Pancreas (tissue), 10 donors: ENCODE results near the gene ILKAP. TPM values are rescaled to one million over a fixed set of nuclear protein-coding genes. Genes with fewer than 3 reads are reported as not detected.

Source experiments
- ATAC-seq, 4 donors: fragments of 200-7000 bp; cut with Tn5 transposase; one replicate each; pipeline versions ENCODE4 v1.8.0 to v1.9.1; 2020; ENCODE audit warnings: mild to moderate bottlenecking in 4 of 4, moderate library complexity in 4 of 4
- DNase-seq, 6 donors: peaks; one replicate each; pipeline ENCODE4 v3.0.0-alpha.2; 2020
- FAIRE-seq: peaks from 2 replicates; lab custom pipeline; 2012; peaks lifted over from hg19 to GRCh38; lab: Jason Lieb, UNC
- H3K27ac ChIP-seq, 4 donors: fragments of 200-600 bp; sonication (generic); 1 replicate in 3 of 4; 2 replicates in 1 of 4; pipeline versions ENCODE4 v1.5.0 to v1.8.0; 2020
- H3K27me3 ChIP-seq, 4 donors: fragments of 200-600 bp; one replicate each; pipeline ENCODE4 v1.8.0; 2021
- H3K36me3 ChIP-seq, 3 donors: fragments of 200-600 bp; sonication (generic) in 1 of 3; one replicate each; pipeline versions ENCODE4 v1.5.0 to v1.8.0; 2020 to 2021
- H3K4me1 ChIP-seq, 3 donors: fragments of 200-600 bp; one replicate each; pipeline ENCODE4 v1.8.0; 2021
- H3K4me3 ChIP-seq, 4 donors: fragments of 200-600 bp; sonication (generic) in 2 of 4; one replicate each; pipeline versions ENCODE4 v1.5.0 to v1.8.0; 2020 to 2021
- H3K9me3 ChIP-seq, 4 donors: fragments of 200-600 bp; one replicate each; pipeline ENCODE4 v1.8.0; 2021
- WGBS, 2 donors: extraction: QIAGEN DNeasy Blood & Tissue Kit; methylation state at CpG; one replicate each; pipeline ENCODE4 v1.1.7; 2013; 5-methylcytosine and 5-hydroxymethylcytosine counted together
- intact Hi-C, 3 donors: fragments of 100-400 bp; cut with DNase I; formaldehyde crosslinking; loops; one replicate each; pipeline versions ENCODE4 v1.11.1 to v1.14.2; 2022
- polyA plus RNA-seq, 2 donors: library from polyadenylated mRNA; stranded (reverse); fragments of 200-250 nt; gene quantifications; one replicate each; pipeline ENCODE4 v1.2.3, GENCODE V29; 2013
- total RNA-seq, 6 donors: library from RNA; stranded (reverse); fragmentation: NEBNext Ultra II Directional in 4 of 6; extraction: Animal tissue kit (Norgen Biotek cat#: 25700) in 4 of 6; gene quantifications; one replicate each; pipeline versions ENCODE4 v1.2.1 to v1.2.4, GENCODE V29; 2021 to 2023
- TF ChIP-seq, protein P1 (sequence below), 4 donors: fragments of 200-600 bp; sonication (generic) in 3 of 4; IDR thresholded peaks; one replicate each; pipeline versions ENCODE4 v1.5.0 to v1.8.0; 2021; ENCODE audit warnings: antibody characterized with exemption in 4 of 4
- donor health status: healthy with polysubstance abuse.
- donor health status: DM: no; HTN: no; CAD: no; lungs with moderate emphysema.
- donor health status: DM: no; HTN: no; CAD: no.
- donor health status: control.
- donor health status: control.
- donor health status: Bipolar disorder and iron deficiency.
- donor health status: DM: yes; HTN: yes; CAD: no.
- donor health status: DM: no; HTN: no; CAD: no.
- donor health status: DM: no; HTN: no; CAD: no.
- donor health status: DM: yes; HTN: yes; CAD: no.

ILKAP gene
- total and polyA plus RNA-seq, 8 donors, result 14.0 to 91.6 (median 21.5) TPM

DNA sequence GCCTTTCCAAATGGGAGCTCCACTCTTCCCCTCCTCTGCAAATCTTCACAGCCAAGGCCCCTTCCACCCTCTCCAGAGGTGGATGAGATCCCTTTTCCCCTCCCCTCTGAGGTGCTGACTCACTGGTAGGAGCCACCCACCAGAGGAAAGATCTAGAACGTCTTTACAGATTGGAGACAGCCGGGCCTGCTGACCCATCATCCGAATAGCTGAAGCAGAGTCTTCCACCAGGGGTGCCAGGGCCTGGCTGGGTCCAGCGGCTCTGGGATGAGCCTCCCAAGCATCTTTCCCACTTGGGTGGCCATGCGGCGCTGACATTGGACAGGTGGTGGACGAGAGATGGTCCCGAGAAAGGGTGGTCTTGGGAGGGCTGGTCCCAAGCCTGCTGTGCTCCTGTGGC, 35.7 kb downstream of the ILKAP start:
- Histone ChIP-seq H3K9me3 (no peaks in the 10 kb centered on the region), H3K4me1 (peaks cover 0 to 9% (median 4%) of the 10 kb centered on the region in 3 donors), H3K36me3 (peaks cover 0 to 14% (median 0%) of the 10 kb centered on the region in 3 donors), H3K27ac (no peak overlapping the region), H3K27me3 (no peaks in the 10 kb centered on the region), H3K4me3 (no peak overlapping the region)
- whole genome bisulfite sequencing, 2 donors, result 85 to 86% methylated on average over 8 of the region's 8 CpGs
- intact Hi-C loops, result no loop called here
- TF ChIP-seq, protein P1, sequence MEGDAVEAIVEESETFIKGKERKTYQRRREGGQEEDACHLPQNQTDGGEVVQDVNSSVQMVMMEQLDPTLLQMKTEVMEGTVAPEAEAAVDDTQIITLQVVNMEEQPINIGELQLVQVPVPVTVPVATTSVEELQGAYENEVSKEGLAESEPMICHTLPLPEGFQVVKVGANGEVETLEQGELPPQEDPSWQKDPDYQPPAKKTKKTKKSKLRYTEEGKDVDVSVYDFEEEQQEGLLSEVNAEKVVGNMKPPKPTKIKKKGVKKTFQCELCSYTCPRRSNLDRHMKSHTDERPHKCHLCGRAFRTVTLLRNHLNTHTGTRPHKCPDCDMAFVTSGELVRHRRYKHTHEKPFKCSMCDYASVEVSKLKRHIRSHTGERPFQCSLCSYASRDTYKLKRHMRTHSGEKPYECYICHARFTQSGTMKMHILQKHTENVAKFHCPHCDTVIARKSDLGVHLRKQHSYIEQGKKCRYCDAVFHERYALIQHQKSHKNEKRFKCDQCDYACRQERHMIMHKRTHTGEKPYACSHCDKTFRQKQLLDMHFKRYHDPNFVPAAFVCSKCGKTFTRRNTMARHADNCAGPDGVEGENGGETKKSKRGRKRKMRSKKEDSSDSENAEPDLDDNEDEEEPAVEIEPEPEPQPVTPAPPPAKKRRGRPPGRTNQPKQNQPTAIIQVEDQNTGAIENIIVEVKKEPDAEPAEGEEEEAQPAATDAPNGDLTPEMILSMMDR (IDR thresholded peaks at IDR 0.05), result no peak
- ATAC-seq (no peak), DNase-seq (peak in 2 of 6 donors; percentile 14 to 43), FAIRE-seq (no peak)

DNA sequence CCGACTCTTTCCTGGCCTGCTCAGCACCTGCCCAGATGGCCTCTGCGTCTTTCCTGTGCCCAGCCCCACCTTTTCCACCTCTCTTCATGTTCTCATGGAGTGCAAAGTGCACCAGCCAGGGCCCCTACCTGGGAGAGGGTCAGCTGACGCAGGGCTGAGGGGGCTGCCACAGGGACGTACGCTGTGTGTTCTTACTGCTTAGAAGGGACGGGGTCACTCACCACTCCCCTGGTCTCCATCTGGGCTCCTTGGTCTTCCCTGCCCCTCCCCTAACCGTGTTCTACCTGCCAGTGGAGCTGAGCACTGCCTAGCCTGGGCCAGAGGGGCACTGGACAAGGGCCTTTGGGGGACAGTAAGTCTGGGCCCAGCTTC, 36.2 kb downstream of the ILKAP start:
- no peak overlapping the region for H3K4me3 ChIP-seq
- peaks cover 0 to 9% (median 4%) of the 10 kb centered on the region in 3 donors for H3K4me1 ChIP-seq
- peak in 2 of 6 donors; percentile 9 to 50 for DNase-seq
- no peak for FAIRE-seq
- peaks cover 0 to 9% (median 0%) of the 10 kb centered on the region in 3 donors for H3K36me3 ChIP-seq
- WGBS, 2 donors, result 88 to 89% methylated on average over 7 of the region's 7 CpGs
- intact Hi-C loops, result no loop called here
- no peaks in the 10 kb centered on the region for H3K9me3 ChIP-seq
- no peak for ATAC-seq
- TF ChIP-seq, protein P1 (IDR thresholded peaks at IDR 0.05), result no peak
- no peak overlapping the region for H3K27ac ChIP-seq
- H3K27me3 ChIP-seq, result no peaks in the 10 kb centered on the region

DNA sequence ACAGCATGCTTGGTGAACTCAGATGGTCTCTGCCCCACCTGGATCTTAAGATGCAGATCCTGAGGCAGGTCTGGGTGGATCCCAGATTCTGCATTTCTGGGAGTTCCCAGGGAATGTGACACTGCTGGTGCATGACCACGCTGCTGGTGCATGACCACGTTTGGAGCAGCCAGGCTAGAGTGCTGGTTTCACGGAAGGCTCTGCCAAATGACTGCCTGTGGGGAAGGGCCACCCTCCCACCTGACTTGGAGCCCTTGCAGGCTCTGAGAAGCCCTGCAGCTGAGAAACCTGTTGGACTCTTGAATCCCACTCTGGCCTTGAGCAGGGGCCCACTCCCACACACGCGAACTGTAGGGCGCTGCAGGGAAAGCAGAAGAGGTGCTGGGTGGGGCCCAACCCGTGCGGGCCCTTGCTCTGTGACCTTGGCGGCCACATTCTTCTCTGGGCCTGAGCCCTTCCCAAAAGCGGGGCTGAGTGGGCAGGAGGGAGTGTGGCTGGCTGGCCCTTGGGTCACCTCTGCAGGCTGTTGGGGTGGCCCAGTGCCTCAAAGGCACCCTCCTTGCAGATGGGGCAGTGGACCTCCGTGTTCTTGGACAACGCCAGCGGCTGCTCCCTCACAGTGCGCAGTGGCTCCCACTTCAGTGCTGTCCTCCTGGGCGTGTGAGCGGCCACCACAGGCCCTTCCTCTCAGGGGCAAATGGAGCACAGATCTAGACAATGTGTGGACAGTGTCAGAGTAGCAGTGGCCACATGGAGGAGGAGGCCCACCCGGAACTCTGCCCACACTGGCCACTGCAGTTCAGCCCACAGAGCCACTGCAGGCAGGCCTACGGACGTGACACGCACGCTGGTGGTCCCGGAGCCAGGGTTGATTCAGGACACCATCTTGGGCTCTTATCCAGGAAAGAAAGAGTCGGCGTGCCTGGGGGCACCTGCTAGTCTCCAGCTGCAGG, 36.8 kb downstream of the ILKAP start:
- Histone ChIP-seq H3K36me3 (peaks cover 0 to 3% (median 0%) of the 10 kb centered on the region in 3 donors), H3K4me3 (no peak overlapping the region), H3K27ac (no peak overlapping the region), H3K9me3 (no peaks in the 10 kb centered on the region), H3K27me3 (no peaks in the 10 kb centered on the region), H3K4me1 (peaks cover 0 to 9% (median 4%) of the 10 kb centered on the region in 3 donors)
- ATAC-seq (peak in 2 of 4 donors; percentile 34 to 53), FAIRE-seq (no peak), DNase-seq (peak in 4 of 6 donors; percentile 29 to 58 (median 42))
- intact Hi-C loops, result no loop called here
- TF ChIP-seq, protein P1 (IDR thresholded peaks at IDR 0.05), result no peak
- WGBS, 2 donors, result 70% methylated on average over 24 of the region's 24 CpGs

DNA sequence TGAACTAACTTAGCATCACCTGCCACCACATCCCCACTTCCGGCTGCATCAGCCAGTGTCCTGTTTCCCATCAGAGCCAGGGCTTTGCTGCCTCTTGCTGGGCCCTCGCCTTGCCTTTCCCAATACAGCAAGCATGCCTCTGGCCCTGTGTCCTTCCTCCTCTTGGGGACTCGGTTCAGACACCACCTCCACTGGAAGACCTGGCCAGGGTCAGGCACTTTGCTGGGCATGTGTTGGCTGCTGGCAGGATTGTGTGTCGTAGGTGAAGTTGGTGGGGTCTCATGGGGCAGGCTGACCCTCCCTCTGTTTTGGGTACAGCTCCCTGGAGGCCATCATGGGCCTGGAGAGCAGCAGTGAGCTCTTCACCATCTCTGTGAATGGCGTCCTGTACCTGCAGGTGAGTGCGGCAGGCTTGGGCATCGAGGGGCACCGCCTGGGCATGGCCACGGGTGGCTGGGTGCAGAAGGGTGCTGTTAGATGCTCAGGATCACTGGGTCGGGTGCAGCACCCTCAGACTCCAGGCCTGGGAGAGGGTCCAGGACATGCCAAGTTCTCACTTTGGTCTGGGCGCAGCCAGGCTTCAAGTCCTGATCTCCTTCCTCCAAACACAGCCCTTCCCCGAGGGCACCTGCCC, 38.1 kb downstream of the ILKAP start:
- ATAC-seq, result no peak
- FAIRE-seq, result no peak
- H3K9me3 ChIP-seq, result no peaks in the 10 kb centered on the region
- 90 to 92% methylated on average over 12 of the region's 12 CpGs for WGBS, 2 donors
- no peak overlapping the region for H3K27ac ChIP-seq
- intact Hi-C loops, result no loop called here
- DNase-seq, result peak in 1 of 6 donors; percentile 67
- no peaks in the 10 kb centered on the region for H3K27me3 ChIP-seq
- TF ChIP-seq, protein P1 (IDR thresholded peaks at IDR 0.05), result no peak
- no peak overlapping the region for H3K4me3 ChIP-seq
- peaks cover 0 to 9% (median 4%) of the 10 kb centered on the region in 3 donors for H3K4me1 ChIP-seq
- no peaks in the 10 kb centered on the region for H3K36me3 ChIP-seq
